Caco-2 (cell line): ENCODE data around the gene KIFC3. TPM values are rescaled to one million over a fixed set of nuclear protein-coding genes. Genes with fewer than 3 reads are reported as not detected.

Experiments
- BruUV-seq: library from RNA; stranded (reverse); fragments of 400-500 nt; replicated peaks from 2 replicates; lab custom pipeline; 2021; lab: Mats Ljungman, UMichigan
- CTCF ChIA-PET: fragments of 300-600 bp; sonication (Branson Sonifier 250); formaldehyde crosslinking; loops from one replicate; lab custom pipeline; 2022; ENCODE audit warnings: antibody characterized with exemption; lab: Charles Lee
- POLR2A ChIA-PET: fragments of 300-600 bp; sonication (Branson Sonifier 250); formaldehyde crosslinking; loops from one replicate; lab custom pipeline; 2022; ENCODE audit warnings: antibody characterized with exemption; lab: Charles Lee
- DNase-seq, 2 experiments: peaks; one replicate each; pipeline versions ENCODE4 v3.0.0 to v3.0.0-alpha.2; 2020 to 2022
- H3K27me3 ChIP-seq: replicated peaks from 2 replicates; pipeline ENCODE4 v1.6.0; 2011; ENCODE audit warnings: low read length; ENCODE audit not compliant: control insufficient read depth, insufficient read depth
- H3K36me3 ChIP-seq: 2 replicates; pipeline ENCODE4 v1.5.1; 2011; ENCODE audit warnings: low read length; ENCODE audit not compliant: control insufficient read depth, insufficient read depth
- H3K4me1 ChIP-seq: fragments of 250-450 bp; sonication (Bioruptor Pico); 2 replicates; pipeline ENCODE4 v1.5.1; 2020; ENCODE audit warnings: mild to moderate bottlenecking
- H3K4me3 ChIP-seq: 2 replicates; pipeline ENCODE4 v1.5.1; 2011; ENCODE audit warnings: low read depth, mild to moderate bottlenecking, control low read depth, low read length
- H3K9me3 ChIP-seq: fragments of 250-450 bp; sonication (Bioruptor Pico); 2 replicates; pipeline ENCODE4 v1.5.1; 2020; ENCODE audit warnings: mild to moderate bottlenecking, moderate library complexity
- H3K27ac Mint-ChIP-seq: one replicate; pipeline ENCODE4 v1.8.0; 2022; ENCODE audit warnings: mixed read lengths; ENCODE audit not compliant: unreplicated experiment
- H3K27me3 Mint-ChIP-seq: one replicate; pipeline ENCODE4 v1.8.0; 2022; ENCODE audit warnings: mixed read lengths; ENCODE audit not compliant: insufficient read depth, unreplicated experiment
- H3K36me3 Mint-ChIP-seq: one replicate; pipeline ENCODE4 v1.8.0; 2022; ENCODE audit warnings: mild to moderate bottlenecking, mixed read lengths; ENCODE audit not compliant: insufficient read depth, unreplicated experiment
- H3K4me1 Mint-ChIP-seq: one replicate; pipeline ENCODE4 v1.8.0; 2022; ENCODE audit warnings: low read depth, mixed read lengths; ENCODE audit not compliant: unreplicated experiment
- H3K4me3 Mint-ChIP-seq: one replicate; pipeline ENCODE4 v1.8.0; 2022; ENCODE audit warnings: mild to moderate bottlenecking, moderate library complexity, mixed read lengths; ENCODE audit not compliant: unreplicated experiment
- H3K9me3 Mint-ChIP-seq: one replicate; pipeline ENCODE4 v1.8.0; 2022; ENCODE audit warnings: mixed read lengths; ENCODE audit not compliant: unreplicated experiment
- CTCF ChIP-seq, 2 experiments: fragments of 200-600 bp in 1 of 2; IDR thresholded peaks; 1 replicate in 1 of 2; 2 replicates in 1 of 2; pipeline versions ENCODE4 v1.5.1 to v1.8.0; 2011 to 2022; ENCODE audit warnings: antibody characterized with exemption in 1 of 2, control low read depth in 1 of 2, inconsistent platforms in 1 of 2, low read depth in 1 of 2, low read length in 1 of 2, mild to moderate bottlenecking in 1 of 2, moderate library complexity in 1 of 2; ENCODE audit not compliant: insufficient read depth in 1 of 2, severe bottlenecking in 1 of 2, unreplicated experiment in 1 of 2
- intact Hi-C: fragments of 100-400 bp; cut with micrococcal nuclease; formaldehyde crosslinking; loops from one replicate; pipeline ENCODE4 v1.10.0; 2022; ENCODE audit not compliant: unreplicated experiment
- total RNA-seq: library from RNA; stranded (reverse); gene quantifications from 2 replicates; pipeline ENCODE4 v1.2.3, GENCODE V29; 2022

KIFC3 gene
- total RNA-seq, 1 experiment from 2014 or later: 103 TPM

GRCh38 chr16:57800200-57801097 lies 1.8 kb downstream of the KIFC3 start:
- peaks cover 62% of the 10 kb centered on the region for H3K4me1 Mint-ChIP-seq
- TF ChIP-seq CTCF (IDR thresholded peaks at IDR 0.05; ENCODE audit: insufficient read depth in 1 of 2, low read depth in 1 of 2, low read length in 1 of 2, severe bottlenecking in 1 of 2, unreplicated experiment in 1 of 2): no peak
- no TSS peak for BruUV-seq
- ChIA-PET CTCF (interaction anchor here (0.5 to 6.7 kb wide), 6 partner anchors 18 to 65 kb away, joined by 3 to 63 read pairs (median 5); partner anchors contain the start of gene KATNB1), POLR2A (interaction anchor here (0.6 to 1.2 kb wide), 4 partner anchors 12 to 63 kb away, joined by 3 to 10 read pairs (median 4); no protein-coding TSS in a partner anchor)
- Histone ChIP-seq H3K4me3 (no peak overlapping the region; the same call in 1 of the 2 replicates), H3K9me3 (no peaks in the 10 kb centered on the region), H3K36me3 (no peaks in the 10 kb centered on the region), H3K27me3 (no peaks in the 10 kb centered on the region), H3K4me1 (peaks cover 79% of the 10 kb centered on the region)
- intact Hi-C loops: loop anchor here (1.0 to 2.0 kb wide), 2 partner anchors 12 to 44 kb away; no protein-coding TSS in a partner anchor
- H3K36me3 Mint-ChIP-seq: peaks cover 19% of the 10 kb centered on the region
- peak overlapping the region; percentile 92 for H3K4me3 Mint-ChIP-seq
- peak overlapping the region; percentile 50 for H3K27ac Mint-ChIP-seq
- DNase-seq: no peak
- H3K9me3 Mint-ChIP-seq: no peaks in the 10 kb centered on the region
- no peaks in the 10 kb centered on the region for H3K27me3 Mint-ChIP-seq

GRCh38 chr16:57799600-57800199 lies 2.6 kb downstream of the KIFC3 start:
- Histone ChIP-seq H3K36me3 (no peaks in the 10 kb centered on the region), H3K27me3 (no peaks in the 10 kb centered on the region), H3K4me1 (peaks cover 77% of the 10 kb centered on the region), H3K9me3 (no peaks in the 10 kb centered on the region), H3K4me3 (no peak overlapping the region)
- TF ChIP-seq CTCF (IDR thresholded peaks at IDR 0.05; ENCODE audit: insufficient read depth in 1 of 2, low read depth in 1 of 2, low read length in 1 of 2, severe bottlenecking in 1 of 2, unreplicated experiment in 1 of 2): no peak
- ChIA-PET CTCF (interaction anchor here (0.5 to 6.7 kb wide), 5 partner anchors 8 to 63 kb away, joined by 3 to 63 read pairs (median 3); no protein-coding TSS in a partner anchor), POLR2A (interaction anchor here (0.8 to 1.0 kb wide), 2 partner anchors 11 to 64 kb away, joined by 4 to 10 read pairs; no protein-coding TSS in a partner anchor)
- peak overlapping the region; percentile 92 for H3K4me3 Mint-ChIP-seq
- intact Hi-C loops: loop anchor here (2.0 to 5.0 kb wide), 4 partner anchors 43 to 328 kb away; partner anchors contain the start of genes CFAP20, USB1 and ZNF319
- peaks cover 20% of the 10 kb centered on the region for H3K36me3 Mint-ChIP-seq
- no peak for DNase-seq
- BruUV-seq: no TSS peak
- H3K9me3 Mint-ChIP-seq: no peaks in the 10 kb centered on the region
- no peaks in the 10 kb centered on the region for H3K27me3 Mint-ChIP-seq
- peaks cover 65% of the 10 kb centered on the region for H3K4me1 Mint-ChIP-seq
- H3K27ac Mint-ChIP-seq: peak overlapping the region; percentile 50
